Measurements from ENCODE around the gene DCLK1. TPM values are rescaled to one million over a fixed set of nuclear protein-coding genes. Genes with fewer than 3 reads are reported as not detected.

DCLK1 gene
- total RNA-seq, 2 donors from 2014 or later, result 4.7 to 10.1 TPM

GRCh38 chr13:35993686-35994085, 137.5 kb downstream of the DCLK1 start:
- Histone ChIP-seq H3K36me3 (no peaks in the 10 kb centered on the region), H3K4me3 (no peak overlapping the region), H3K9me3 (no peaks in the 10 kb centered on the region), H3K27me3 (no peaks in the 10 kb centered on the region), H3K27ac (peak overlapping the region in 1 of 2 donors; percentile 76), H3K4me1 (peaks cover 0 to 17% of the 10 kb centered on the region in 2 donors)
- TF ChIP-seq CTCF (IDR thresholded peaks at IDR 0.05), result no peak
- DNase-seq (ENCODE audit: low spot score), result no peak

- no peak for TF ChIP-seq CTCF (IDR thresholded peaks at IDR 0.05)
- no peak for DNase-seq (ENCODE audit: low spot score)
- Histone ChIP-seq H3K9me3 (no peaks in the 10 kb centered on the region), H3K27me3 (no peaks in the 10 kb centered on the region), H3K4me3 (no peak overlapping the region), H3K4me1 (peaks cover 0 to 17% of the 10 kb centered on the region in 2 donors), H3K27ac (peak overlapping the region in 1 of 2 donors; percentile 76), H3K36me3 (no peaks in the 10 kb centered on the region)
Observed at GRCh38 chr13:35992964-35993363, 138.2 kb downstream of the DCLK1 start.

GRCh38 chr13:35990196-35990595, 141.0 kb downstream of the DCLK1 start:
- no peaks in the 10 kb centered on the region for H3K27me3 ChIP-seq
- no peaks in the 10 kb centered on the region for H3K9me3 ChIP-seq
- H3K4me3 ChIP-seq, result no peak overlapping the region
- no peak for TF ChIP-seq CTCF (IDR thresholded peaks at IDR 0.05)
- H3K27ac ChIP-seq, result no peak overlapping the region
- H3K36me3 ChIP-seq, result no peaks in the 10 kb centered on the region
- no peak for DNase-seq (ENCODE audit: low spot score)
- peaks cover 0 to 17% of the 10 kb centered on the region in 2 donors for H3K4me1 ChIP-seq

GRCh38 chr13:35988648-35989081, 142.5 kb downstream of the DCLK1 start:
- Histone ChIP-seq H3K4me3 (no peak overlapping the region), H3K4me1 (peaks cover 0 to 17% of the 10 kb centered on the region in 2 donors), H3K9me3 (no peaks in the 10 kb centered on the region), H3K36me3 (no peaks in the 10 kb centered on the region), H3K27me3 (no peaks in the 10 kb centered on the region), H3K27ac (no peak overlapping the region)
- DNase-seq (ENCODE audit: low spot score), result no peak
- no peak for TF ChIP-seq CTCF (IDR thresholded peaks at IDR 0.05)

- no peak for TF ChIP-seq CTCF (IDR thresholded peaks at IDR 0.05)
- no peaks in the 10 kb centered on the region for H3K27me3 ChIP-seq
- H3K9me3 ChIP-seq, result no peaks in the 10 kb centered on the region
- no peak for DNase-seq (ENCODE audit: low spot score)
- peaks cover 0 to 10% of the 10 kb centered on the region in 2 donors for H3K4me1 ChIP-seq
- no peak overlapping the region for H3K27ac ChIP-seq
- H3K4me3 ChIP-seq, result no peak overlapping the region
- no peaks in the 10 kb centered on the region for H3K36me3 ChIP-seq
Observed at GRCh38 chr13:35987572-35988513, 143.3 kb downstream of the DCLK1 start.
